ENCODE data around the gene LBHD2. TPM values are rescaled to one million over a fixed set of nuclear protein-coding genes. Genes with fewer than 3 reads are reported as not detected.

LBHD2 gene
- total and polyA plus RNA-seq, 4 donors: 0.44 to 2.1 (median 1.2) TPM; not detected in 1

DNA sequence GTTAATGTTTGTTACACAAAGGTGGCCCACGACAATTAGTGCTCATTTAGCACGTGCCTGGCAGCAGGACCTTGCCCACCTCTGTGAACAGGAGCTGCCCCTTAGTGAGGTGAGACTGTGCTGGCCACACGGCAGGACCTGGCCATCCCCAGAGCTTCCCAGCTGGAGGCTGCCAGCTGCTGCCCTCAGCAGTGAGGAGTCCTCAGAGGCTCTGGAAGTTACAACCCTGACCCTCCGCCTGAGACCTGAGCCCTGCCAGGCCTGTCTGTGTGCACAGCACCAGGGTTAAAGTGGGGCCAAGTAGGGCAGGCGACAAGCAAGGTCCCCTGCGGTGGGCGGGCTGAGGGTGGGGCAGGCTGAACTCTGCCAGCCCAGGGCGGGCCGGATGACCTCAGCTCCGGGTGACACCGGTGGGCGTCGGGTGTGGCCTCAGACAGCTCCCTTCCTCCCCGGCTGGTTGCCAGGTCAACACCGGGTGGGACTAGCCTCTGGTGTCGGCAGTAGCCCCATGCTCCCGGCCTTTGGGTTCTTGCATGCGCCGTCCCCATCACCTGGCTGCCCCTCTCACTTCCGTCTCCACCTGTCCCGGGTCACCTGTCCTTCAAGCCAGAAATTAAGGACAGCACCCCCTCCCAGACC is 9.2 kb upstream of the LBHD2 start:
- no peak for DNase-seq (ENCODE audit: low read depth in 4 of 6, low spot score in 6 of 6)
- no peaks in the 10 kb centered on the region for H3K36me3 ChIP-seq (ENCODE audit: control insufficient read depth, insufficient read depth, low read length)
- 19% methylated on average over 21 of the region's 21 CpGs for WGBS (ENCODE audit: insufficient coverage)
- H3K27me3 ChIP-seq (ENCODE audit: control insufficient read depth, insufficient read depth, low read length): no peaks in the 10 kb centered on the region
- H3K4me3 ChIP-seq (ENCODE audit: low read depth, low read length): peak overlapping the region; percentile 21
- peaks cover 13% of the 10 kb centered on the region for H3K4me1 ChIP-seq (ENCODE audit: control insufficient read depth, insufficient read depth, low read length)
- no peak overlapping the region for H3K27ac ChIP-seq (ENCODE audit: low read depth, low read length)
- H3K9me3 ChIP-seq (ENCODE audit: control insufficient read depth, insufficient read depth, low read length): no peaks in the 10 kb centered on the region

DNA sequence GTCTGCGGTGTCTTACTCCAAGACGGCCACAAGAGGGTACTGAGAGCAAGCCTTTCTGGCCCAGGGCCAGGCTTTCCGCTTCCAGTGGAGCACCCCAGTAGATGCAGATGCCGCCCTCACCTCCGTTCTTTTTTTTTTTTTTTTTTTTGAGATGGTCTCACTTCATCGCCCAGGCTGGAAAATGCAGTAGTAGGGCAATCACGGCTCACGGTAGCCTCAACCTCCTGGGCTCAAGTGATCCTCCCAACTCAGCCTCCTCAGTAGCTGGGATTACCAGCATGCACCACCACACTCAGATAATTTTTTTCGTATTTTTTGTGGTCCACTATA is 5.6 kb upstream of the LBHD2 start:
- Histone ChIP-seq H3K4me1 (ENCODE audit: control insufficient read depth, insufficient read depth, low read length) (peaks cover 13% of the 10 kb centered on the region), H3K27ac (ENCODE audit: low read depth, low read length) (no peak overlapping the region), H3K27me3 (ENCODE audit: control insufficient read depth, insufficient read depth, low read length) (no peaks in the 10 kb centered on the region), H3K4me3 (ENCODE audit: low read depth, low read length) (no peak overlapping the region), H3K36me3 (ENCODE audit: control insufficient read depth, insufficient read depth, low read length) (no peaks in the 10 kb centered on the region), H3K9me3 (ENCODE audit: control insufficient read depth, insufficient read depth, low read length) (no peaks in the 10 kb centered on the region)
- 0% methylated on average over 5 of the region's 9 CpGs for WGBS (ENCODE audit: insufficient coverage)
- DNase-seq (ENCODE audit: low read depth in 4 of 6, low spot score in 6 of 6): peak in 5 of 6 donors; percentile 60 to 93 (median 72)

DNA sequence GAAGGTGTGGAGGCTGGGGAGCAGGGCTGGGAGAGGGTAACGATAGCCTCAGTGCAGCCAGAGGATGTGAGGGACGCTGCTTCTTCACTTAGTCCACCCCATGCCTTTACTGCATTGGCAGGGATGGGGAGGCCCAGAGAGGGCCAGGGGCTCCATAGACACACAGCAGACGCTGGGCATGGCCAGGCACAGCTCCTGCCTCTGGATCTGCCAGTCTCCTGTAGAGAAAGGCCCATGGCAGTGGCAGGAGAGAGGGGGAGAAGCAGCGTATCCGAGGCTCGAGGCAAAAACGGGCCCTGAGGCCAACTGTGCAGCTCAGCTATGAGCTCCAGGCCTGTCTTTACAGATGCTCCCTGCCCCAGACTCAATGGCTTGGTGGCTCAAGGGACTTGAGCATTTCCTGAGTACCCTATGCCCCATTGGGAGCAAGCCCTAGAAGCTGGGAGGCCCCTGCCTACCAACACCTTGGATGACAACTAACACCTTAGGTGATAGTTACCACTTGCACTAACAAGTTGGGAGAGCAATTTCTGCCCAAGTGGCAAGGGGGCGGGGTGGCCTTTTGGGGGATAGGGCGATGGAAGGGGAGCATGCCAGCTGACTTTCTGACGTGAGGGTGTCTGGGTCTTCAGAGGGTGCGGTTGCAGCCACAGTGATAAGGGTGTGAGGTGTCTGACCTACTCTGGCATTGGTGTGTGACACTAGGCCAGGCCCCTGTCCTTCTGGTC is 5.0 kb upstream of the LBHD2 start:
- Histone ChIP-seq H3K9me3 (ENCODE audit: control insufficient read depth, insufficient read depth, low read length) (no peaks in the 10 kb centered on the region), H3K36me3 (ENCODE audit: control insufficient read depth, insufficient read depth, low read length) (no peaks in the 10 kb centered on the region), H3K27ac (ENCODE audit: low read depth, low read length) (no peak overlapping the region), H3K27me3 (ENCODE audit: control insufficient read depth, insufficient read depth, low read length) (peaks cover 2% of the 10 kb centered on the region), H3K4me3 (ENCODE audit: low read depth, low read length) (no peak overlapping the region), H3K4me1 (ENCODE audit: control insufficient read depth, insufficient read depth, low read length) (peaks cover 13% of the 10 kb centered on the region)
- no peak for DNase-seq (ENCODE audit: low read depth in 4 of 6, low spot score in 6 of 6)
- 85% methylated on average over 10 of the region's 11 CpGs for WGBS (ENCODE audit: insufficient coverage)

DNA sequence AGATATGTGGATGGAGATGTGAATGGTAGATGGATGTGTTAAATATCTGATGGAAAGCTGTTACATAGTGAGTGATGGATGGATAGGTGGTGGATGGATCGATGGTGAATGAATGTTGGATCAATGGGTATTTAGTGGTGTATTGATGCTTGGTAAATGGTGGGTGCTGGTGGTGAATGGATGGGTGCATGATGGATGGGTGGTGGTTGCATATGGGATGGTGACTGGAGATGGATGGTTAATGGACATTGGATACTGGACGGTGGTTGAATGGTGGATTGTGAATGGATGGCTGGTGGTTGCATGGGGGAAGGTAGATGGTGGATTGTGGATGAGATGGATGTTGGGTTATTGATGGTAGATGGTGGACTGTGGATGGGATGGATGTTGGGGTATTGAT is 2.1 kb upstream of the LBHD2 start:
- Histone ChIP-seq H3K27ac (ENCODE audit: low read depth, low read length) (no peak overlapping the region), H3K4me1 (ENCODE audit: control insufficient read depth, insufficient read depth, low read length) (peaks cover 9% of the 10 kb centered on the region), H3K27me3 (ENCODE audit: control insufficient read depth, insufficient read depth, low read length) (peaks cover 10% of the 10 kb centered on the region), H3K9me3 (ENCODE audit: control insufficient read depth, insufficient read depth, low read length) (no peaks in the 10 kb centered on the region), H3K36me3 (ENCODE audit: control insufficient read depth, insufficient read depth, low read length) (no peaks in the 10 kb centered on the region), H3K4me3 (ENCODE audit: low read depth, low read length) (no peak overlapping the region)
- WGBS (ENCODE audit: insufficient coverage): 89% methylated on average over 2 of the region's 2 CpGs
- no peak for DNase-seq (ENCODE audit: low read depth in 4 of 6, low spot score in 6 of 6)

DNA sequence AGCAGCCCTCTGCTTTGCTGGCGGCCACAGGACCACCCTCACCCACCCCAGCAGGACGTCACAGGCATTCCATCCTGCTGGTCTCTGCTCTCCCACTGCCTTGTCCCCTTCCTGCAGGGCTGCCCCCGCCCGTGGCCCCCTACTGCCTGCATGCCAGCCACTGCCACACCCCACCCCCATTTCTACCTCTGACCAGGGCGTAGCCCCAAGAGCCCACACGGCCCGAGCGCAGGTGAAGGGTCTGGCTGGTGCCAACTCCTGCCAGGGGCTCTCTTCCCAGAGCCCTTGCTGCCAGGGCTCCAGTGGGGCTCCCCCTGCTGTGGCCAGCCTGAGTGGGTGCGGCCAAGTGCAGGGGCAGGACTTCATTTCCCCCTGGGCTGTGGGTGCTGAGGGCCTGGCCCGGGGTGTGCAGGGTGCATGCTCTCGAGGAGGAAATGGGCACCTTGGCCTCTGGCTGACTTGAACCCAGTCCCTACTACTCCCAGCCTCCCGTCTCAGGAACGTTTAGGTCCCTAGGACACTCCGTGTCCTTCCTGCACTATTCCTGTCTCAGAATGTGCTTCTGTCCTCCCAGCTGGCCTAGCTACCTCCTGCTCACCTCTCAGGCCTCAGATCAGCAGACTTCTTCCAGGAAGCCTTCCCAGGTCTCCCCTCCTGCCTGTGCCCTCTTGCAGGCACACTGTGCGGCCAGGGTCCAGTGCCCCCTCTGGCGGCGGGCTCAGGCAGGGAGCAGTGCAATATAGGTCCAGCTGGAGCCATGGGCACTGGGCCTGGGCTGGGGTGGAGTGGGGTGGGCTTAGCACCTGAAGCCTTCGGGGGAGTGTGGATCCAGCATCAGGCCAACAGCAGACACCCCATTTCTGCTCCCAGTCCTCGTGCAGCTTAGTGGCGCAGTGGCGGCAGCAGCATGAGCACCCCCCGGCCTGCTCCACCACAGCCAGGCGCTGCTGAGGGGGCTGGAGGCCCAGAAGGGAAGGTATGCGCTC is 1.4 kb downstream of the LBHD2 start:
- Histone ChIP-seq H3K27ac (ENCODE audit: low read depth, low read length) (no peak overlapping the region), H3K4me1 (ENCODE audit: control insufficient read depth, insufficient read depth, low read length) (peaks cover 20% of the 10 kb centered on the region), H3K4me3 (ENCODE audit: low read depth, low read length) (no peak overlapping the region), H3K9me3 (ENCODE audit: control insufficient read depth, insufficient read depth, low read length) (no peaks in the 10 kb centered on the region), H3K27me3 (ENCODE audit: control insufficient read depth, insufficient read depth, low read length) (peaks cover 11% of the 10 kb centered on the region), H3K36me3 (ENCODE audit: control insufficient read depth, insufficient read depth, low read length) (no peaks in the 10 kb centered on the region)
- 86% methylated on average over 15 of the region's 24 CpGs for WGBS (ENCODE audit: insufficient coverage)
- no peak for DNase-seq (ENCODE audit: low read depth in 4 of 6, low spot score in 6 of 6)

DNA sequence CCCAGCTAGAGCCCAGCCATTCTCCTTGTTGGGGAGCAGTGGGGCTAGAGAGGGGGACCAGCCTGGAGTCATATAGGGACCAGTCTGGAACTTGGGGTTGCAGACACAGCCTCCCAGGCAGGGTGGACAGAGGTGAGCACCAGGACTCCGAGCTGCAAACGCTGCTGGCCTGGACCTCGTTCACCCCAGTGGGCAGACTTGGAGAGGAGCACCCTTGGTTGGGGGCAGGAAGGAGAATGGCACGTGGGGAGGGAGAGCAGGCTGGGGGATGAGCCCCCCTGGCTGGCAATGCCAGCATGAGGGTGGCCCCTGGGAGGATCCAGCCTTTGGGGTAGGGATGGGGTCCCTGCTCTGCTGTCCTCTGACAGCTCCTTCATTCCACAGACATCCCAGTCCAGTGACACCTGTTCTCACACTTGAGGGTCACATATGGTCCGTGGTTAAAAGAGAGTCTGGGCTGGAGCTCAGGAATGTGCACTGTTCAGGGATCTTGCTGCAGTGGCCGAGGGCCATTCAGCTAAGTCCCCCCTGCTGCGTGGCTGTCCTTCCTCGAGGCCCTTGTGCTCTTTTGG is 2.8 kb downstream of the LBHD2 start:
- WGBS (ENCODE audit: insufficient coverage): 59% methylated on average over 7 of the region's 8 CpGs
- Histone ChIP-seq H3K36me3 (ENCODE audit: control insufficient read depth, insufficient read depth, low read length) (no peaks in the 10 kb centered on the region), H3K4me3 (ENCODE audit: low read depth, low read length) (no peak overlapping the region), H3K27ac (ENCODE audit: low read depth, low read length) (no peak overlapping the region), H3K9me3 (ENCODE audit: control insufficient read depth, insufficient read depth, low read length) (no peaks in the 10 kb centered on the region), H3K27me3 (ENCODE audit: control insufficient read depth, insufficient read depth, low read length) (peaks cover 23% of the 10 kb centered on the region), H3K4me1 (ENCODE audit: control insufficient read depth, insufficient read depth, low read length) (peaks cover 27% of the 10 kb centered on the region)
- no peak for DNase-seq (ENCODE audit: low read depth in 4 of 6, low spot score in 6 of 6)

DNA sequence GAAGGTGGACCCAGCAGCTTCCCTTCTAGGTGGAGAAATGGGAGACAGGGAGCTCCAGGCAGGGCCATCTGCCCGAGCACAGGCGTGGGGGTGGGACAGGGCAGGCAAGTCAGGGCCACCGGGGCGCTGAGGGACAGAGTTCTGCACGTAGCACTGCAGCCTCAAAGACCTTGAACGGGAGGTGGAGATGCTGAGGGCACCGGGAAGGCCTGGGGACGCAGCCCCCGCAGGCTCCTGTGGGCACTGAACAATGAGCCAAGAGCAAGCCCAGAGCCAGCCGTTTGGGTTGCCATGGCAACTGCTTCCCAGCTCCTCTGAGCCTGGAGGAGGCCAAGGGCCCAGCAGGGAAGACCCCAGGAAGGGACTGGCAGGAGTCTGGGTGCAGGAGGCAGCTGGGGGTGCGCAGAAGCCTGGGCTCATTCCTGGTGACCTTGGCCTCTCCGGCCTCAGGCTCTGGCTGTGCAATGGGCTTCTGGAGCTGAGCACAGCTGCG is 3.4 kb downstream of the LBHD2 start:
- WGBS (ENCODE audit: insufficient coverage): 29% methylated on average over 13 of the region's 13 CpGs
- Histone ChIP-seq H3K4me1 (ENCODE audit: control insufficient read depth, insufficient read depth, low read length) (peaks cover 27% of the 10 kb centered on the region), H3K4me3 (ENCODE audit: low read depth, low read length) (no peak overlapping the region), H3K36me3 (ENCODE audit: control insufficient read depth, insufficient read depth, low read length) (no peaks in the 10 kb centered on the region), H3K27ac (ENCODE audit: low read depth, low read length) (no peak overlapping the region), H3K27me3 (ENCODE audit: control insufficient read depth, insufficient read depth, low read length) (peaks cover 23% of the 10 kb centered on the region), H3K9me3 (ENCODE audit: control insufficient read depth, insufficient read depth, low read length) (no peaks in the 10 kb centered on the region)
- DNase-seq (ENCODE audit: low read depth in 4 of 6, low spot score in 6 of 6): peak in 2 of 6 donors; percentile 83 to 89

DNA sequence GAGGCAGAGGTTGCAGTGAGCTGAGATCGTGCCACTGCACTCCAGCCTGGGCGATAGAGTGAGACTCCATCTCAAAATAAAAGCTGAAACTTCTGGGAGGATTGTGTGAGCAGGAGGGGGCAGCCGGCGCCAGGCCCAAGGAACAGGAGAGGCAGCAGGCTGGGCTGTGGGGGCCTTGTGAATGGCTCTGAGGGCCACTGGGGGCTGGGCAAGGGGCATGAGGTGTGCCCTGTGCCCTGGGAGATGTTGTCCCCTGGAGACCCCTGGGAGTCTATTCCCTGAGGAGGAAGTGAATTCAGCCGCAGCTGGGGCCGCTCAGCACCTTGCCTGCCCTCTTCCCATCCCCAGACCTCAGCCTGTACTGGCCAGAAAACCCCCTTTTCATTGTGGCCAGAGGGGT is 4.9 kb downstream of the LBHD2 start:
- WGBS (ENCODE audit: insufficient coverage): 96% methylated on average over 4 of the region's 6 CpGs
- peaks cover 27% of the 10 kb centered on the region for H3K4me1 ChIP-seq (ENCODE audit: control insufficient read depth, insufficient read depth, low read length)

More for the DNA sequence above, 4.9 kb downstream of the LBHD2 start:
- DNase-seq (ENCODE audit: low read depth in 4 of 6, low spot score in 6 of 6): no peak
- Histone ChIP-seq H3K36me3 (ENCODE audit: control insufficient read depth, insufficient read depth, low read length) (no peaks in the 10 kb centered on the region), H3K9me3 (ENCODE audit: control insufficient read depth, insufficient read depth, low read length) (no peaks in the 10 kb centered on the region), H3K27me3 (ENCODE audit: control insufficient read depth, insufficient read depth, low read length) (peaks cover 21% of the 10 kb centered on the region), H3K27ac (ENCODE audit: low read depth, low read length) (no peak overlapping the region), H3K4me3 (ENCODE audit: low read depth, low read length) (no peak overlapping the region)

Measured in spinal cord (tissue), 10 donors.